GM12878 (cell line): ENCODE measurements around the gene ANKRD23. TPM values are rescaled to one million over a fixed set of nuclear protein-coding genes. Genes with fewer than 3 reads are reported as not detected.

Source experiments
- ATAC-seq: fragments of 200-7000 bp; cut with Tn5 transposase; 3 replicates; pipeline ENCODE4 v1.9.1; 2020; ENCODE audit warnings: mild to moderate bottlenecking, moderate library complexity
- BruUV-seq: library from RNA; stranded (reverse); fragments of 400-500 nt; replicated peaks from 2 replicates; lab custom pipeline; 2021; lab: Mats Ljungman, UMichigan
- CTCF ChIA-PET: fragments of 300-600 bp; sonication (Branson Sonifier 250); formaldehyde crosslinking; extraction: SDS; loops from one replicate; lab custom pipeline; 2021; ENCODE audit warnings: inconsistent platforms; lab: Yijun Ruan, JAX
- POLR2A ChIA-PET: fragments of 350-600 bp; formaldehyde crosslinking; extraction: SDS; loops from one replicate; lab custom pipeline; 2021; ENCODE audit warnings: inconsistent platforms; lab: Charles Lee
- RAD21 ChIA-PET: fragments of 300-600 bp; sonication (Branson Sonifier 250); formaldehyde crosslinking; loops from one replicate; lab custom pipeline; 2023; ENCODE audit warnings: antibody characterized with exemption; ENCODE audit not compliant: unreplicated experiment; lab: Charles Lee
- SMC1A ChIA-PET: fragments of 300-600 bp; sonication (Branson Sonifier 250); formaldehyde crosslinking; loops from one replicate; lab custom pipeline; 2023; ENCODE audit not compliant: unreplicated experiment, uncharacterized antibody; lab: Charles Lee
- DNase-seq: peaks from one replicate; pipeline ENCODE4 v3.0.0-alpha.2; 2011; ENCODE audit warnings: low read depth, low spot score
- FAIRE-seq: peaks from 3 replicates; lab custom pipeline; 2011; peaks lifted over from hg19 to GRCh38; lab: Jason Lieb, UNC
- H2AFZ ChIP-seq: 2 replicates; pipeline ENCODE4 v1.6.0; 2011; ENCODE audit warnings: low read depth, low read length, control low read depth; ENCODE audit not compliant: control insufficient read depth
- H3K27ac ChIP-seq: 2 replicates; pipeline ENCODE4 v1.5.1; 2011; ENCODE audit warnings: control low read depth; ENCODE audit not compliant: control insufficient read depth, insufficient read depth
- H3K27me3 ChIP-seq, 2 experiments: replicated peaks in 1 of 2; 2 replicates each; pipeline versions ENCODE4 v1.6.0 to v1.6.1; 2011; ENCODE audit warnings: low read length in 1 of 2; ENCODE audit not compliant: control insufficient read depth in 2 of 2, insufficient read depth in 2 of 2
- H3K36me3 ChIP-seq, 2 experiments: 2 replicates each; pipeline ENCODE4 v1.5.1; 2011; ENCODE audit warnings: low read length in 1 of 2; ENCODE audit not compliant: control insufficient read depth in 2 of 2, insufficient read depth in 2 of 2
- H3K4me1 ChIP-seq: 2 replicates; pipeline ENCODE4 v1.6.1; 2011; ENCODE audit warnings: mild to moderate bottlenecking, low read length, moderate library complexity, mixed read lengths; ENCODE audit not compliant: control insufficient read depth, insufficient read depth
- H3K4me2 ChIP-seq: 2 replicates; pipeline ENCODE4 v1.6.0; 2011; ENCODE audit warnings: control low read depth; ENCODE audit not compliant: control insufficient read depth, insufficient read depth
- H3K4me3 ChIP-seq: fragments of 200-600 bp; sonication (generic); 2 replicates; pipeline ENCODE4 v1.5.1; 2016
- H3K79me2 ChIP-seq: 2 replicates; pipeline ENCODE4 v1.6.0; 2011; ENCODE audit warnings: low read length; ENCODE audit not compliant: control insufficient read depth, insufficient read depth
- H3K9ac ChIP-seq: 2 replicates; pipeline ENCODE4 v1.8.0; 2011; ENCODE audit warnings: low read length, control low read depth, mixed read lengths; ENCODE audit not compliant: control insufficient read depth, insufficient read depth
- H3K9me3 ChIP-seq: replicated peaks from 3 replicates; pipeline ENCODE4 v1.5.1; 2011; ENCODE audit warnings: mild to moderate bottlenecking, low read length; ENCODE audit not compliant: control insufficient read depth, insufficient read depth
- H4K20me1 ChIP-seq: 2 replicates; pipeline ENCODE4 v1.6.0; 2011; ENCODE audit not compliant: control insufficient read depth, insufficient read depth
- EED ChIP-seq: sonication (generic); IDR thresholded peaks from 2 replicates; pipeline ENCODE4 v1.6.1; 2016; ENCODE audit warnings: antibody characterized with exemption, low read depth
- HSF1 ChIP-seq: fragments of 150-350 bp; IDR thresholded peaks from 2 replicates; pipeline ENCODE4 v1.6.1; 2014; ENCODE audit warnings: mild to moderate bottlenecking, low read depth, low read length
- IKZF2 ChIP-seq, 2 experiments: fragments of 450-650 bp; IDR thresholded peaks; 2 replicates each; pipeline ENCODE4 v1.6.1; 2017; ENCODE audit warnings: mild to moderate bottlenecking in 2 of 2, moderate library complexity in 2 of 2
- JUND ChIP-seq: IDR thresholded peaks from 2 replicates; pipeline ENCODE4 v1.6.1; 2012; ENCODE audit warnings: low read depth, mild to moderate bottlenecking, low read length, improper control_type of control experiment, moderate library complexity
- SIN3A ChIP-seq: IDR thresholded peaks from 2 replicates; pipeline ENCODE4 v1.6.1; 2012; ENCODE audit warnings: low read depth, low read length, improper control_type of control experiment
- SMAD1 ChIP-seq: fragments of 450-650 bp; IDR thresholded peaks from 2 replicates; pipeline ENCODE4 v1.6.1; 2018; ENCODE audit warnings: mild to moderate bottlenecking, low read depth; ENCODE audit not compliant: partially characterized antibody
- ZNF24 ChIP-seq: fragments of 450-650 bp; IDR thresholded peaks from 2 replicates; pipeline ENCODE4 v1.6.1; 2017; ENCODE audit warnings: antibody characterized with exemption, mild to moderate bottlenecking
- WGBS: methylation state at CpG from one replicate; pipeline ENCODE4 v1.1.6; 2016; ENCODE audit warnings: low lambda C conversion rate; ENCODE audit not compliant: insufficient replicate concordance, insufficient coverage; ENCODE audit errors: missing lambda C conversion rate; 5-methylcytosine and 5-hydroxymethylcytosine counted together
- in situ Hi-C: fragments of 300-500 bp; cut with MboI; formaldehyde crosslinking; loops from 9 replicates; pipeline ENCODE4 v1.14.3; 2018; ENCODE audit warnings: mixed read lengths
- intact Hi-C: fragments of 100-400 bp; cut with micrococcal nuclease; formaldehyde crosslinking; loops from one replicate; pipeline ENCODE4 v1.14.2; 2022; ENCODE audit not compliant: unreplicated experiment
- polyA plus RNA-seq, 11 experiments: library from polyadenylated mRNA; depleted of rRNA in 4 of 11; unstranded in 6 of 11; stranded (reverse) in 5 of 11; fragments of >200 nt; fragmentation: Nextera tagmentation in 4 of 11; fragmentation: Illumina TruSeq in 1 of 11; extraction: Ambion mirVana in 4 of 11; extraction: Trizol in 1 of 11; gene quantifications; 1 replicate in 1 of 11; 2 replicates in 10 of 11; pipeline versions ENCODE4 v1.2.1 to v1.2.3, GENCODE V29; 2011 to 2016; ENCODE audit warnings: inconsistent platforms in 2 of 11, missing spikeins in 2 of 11, low read depth in 1 of 11
- total RNA-seq, 4 experiments: library from RNA; depleted of rRNA in 3 of 4; stranded (reverse); fragments of >200 nt in 3 of 4; fragmentation: Illumina TruSeq in 1 of 4; extraction: Trizol in 1 of 4; gene quantifications; 2 replicates each; pipeline versions ENCODE4 v1.2.1 to v1.2.3, GENCODE V29; 2013 to 2021
- TF ChIP-seq, protein P1 (sequence below): fragments of 450-650 bp; IDR thresholded peaks from 2 replicates; pipeline ENCODE4 v1.6.1; 2018; ENCODE audit warnings: mild to moderate bottlenecking, low read depth, moderate library complexity; ENCODE audit not compliant: partially characterized antibody
- TF ChIP-seq, protein P2 (sequence below): fragments of 450-650 bp; conservative IDR thresholded peaks from 2 replicates; pipeline ENCODE4 v1.6.1; 2017; ENCODE audit warnings: mild to moderate bottlenecking, moderate library complexity

ANKRD23 gene
- total and polyA plus RNA-seq, 10 of the 15 experiments (the other 5 are each of a cell fraction or from before 2014, with no cell fraction given) = 0.34 to 5.3 (median 2.7) TPM

DNA sequence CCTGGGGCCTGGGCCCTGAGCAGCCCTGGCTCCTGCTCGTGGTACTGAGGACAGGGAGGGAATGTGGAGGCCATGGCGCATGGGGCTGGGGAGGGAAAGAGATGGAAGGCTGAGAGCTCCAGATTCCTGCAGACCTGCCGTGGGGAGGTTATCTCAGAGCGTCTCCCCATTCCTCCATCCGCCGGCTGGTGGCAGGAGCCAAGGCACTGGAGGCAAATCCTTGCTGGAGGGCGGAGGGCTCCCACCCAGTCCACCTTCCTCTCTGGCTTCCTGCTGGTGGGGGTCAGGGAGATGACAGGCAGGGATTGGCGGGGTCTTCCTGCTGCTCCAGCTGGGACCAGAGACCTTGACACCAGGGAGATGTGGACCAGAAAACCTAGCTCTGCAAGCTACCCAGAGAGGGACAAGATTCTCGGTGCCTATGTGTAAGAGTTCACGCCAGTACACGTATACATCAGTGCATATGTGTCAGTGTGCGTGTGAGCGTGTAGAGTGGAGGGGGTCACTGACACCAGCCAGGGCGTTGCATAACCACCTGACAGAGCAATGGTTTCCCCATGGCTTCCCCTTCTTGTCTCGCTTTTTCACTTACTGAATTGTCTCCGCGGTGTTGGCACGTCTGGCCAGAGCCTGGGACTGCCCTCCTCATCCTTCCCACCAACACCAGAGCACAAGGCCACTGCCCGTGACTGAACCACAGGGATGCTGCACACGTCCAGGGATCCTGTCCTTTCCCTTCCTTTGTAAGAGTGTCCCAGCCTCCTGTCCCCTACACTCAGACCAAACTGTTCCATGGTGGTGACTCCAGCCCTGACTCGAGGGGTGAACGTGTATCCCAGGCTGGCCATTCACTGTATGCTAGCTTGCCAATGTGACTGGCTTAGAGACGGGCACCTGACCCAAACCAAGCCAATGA lies 41.9 kb upstream of the ANKRD23 start:
- ATAC-seq = no peak
- H3K27ac ChIP-seq = no peak overlapping the region
- no peak overlapping the region for H3K4me2 ChIP-seq
- ChIA-PET SMC1A (interaction anchor here (0.6 to 1.7 kb wide), 3 partner anchors 9 to 1219 kb away, joined by 3 to 4 read pairs (median 4); no protein-coding TSS in a partner anchor), POLR2A (no interaction called here), RAD21 (interaction anchor here (1.6 kb wide), 1 partner anchor 8 kb away, joined by 5 read pairs; no protein-coding TSS in a partner anchor), CTCF (interaction anchor here (0.7 to 1.6 kb wide), 2 partner anchors 226 to 395 kb away, joined by 3 to 5 read pairs; no protein-coding TSS in a partner anchor)
- no peak for TF ChIP-seq HSF1
- TF ChIP-seq SMAD1 = no peak
- no peak for TF ChIP-seq EED
- no peak for TF ChIP-seq SIN3A
- TF ChIP-seq ZNF24 = no peak
- TF ChIP-seq, protein P1, sequence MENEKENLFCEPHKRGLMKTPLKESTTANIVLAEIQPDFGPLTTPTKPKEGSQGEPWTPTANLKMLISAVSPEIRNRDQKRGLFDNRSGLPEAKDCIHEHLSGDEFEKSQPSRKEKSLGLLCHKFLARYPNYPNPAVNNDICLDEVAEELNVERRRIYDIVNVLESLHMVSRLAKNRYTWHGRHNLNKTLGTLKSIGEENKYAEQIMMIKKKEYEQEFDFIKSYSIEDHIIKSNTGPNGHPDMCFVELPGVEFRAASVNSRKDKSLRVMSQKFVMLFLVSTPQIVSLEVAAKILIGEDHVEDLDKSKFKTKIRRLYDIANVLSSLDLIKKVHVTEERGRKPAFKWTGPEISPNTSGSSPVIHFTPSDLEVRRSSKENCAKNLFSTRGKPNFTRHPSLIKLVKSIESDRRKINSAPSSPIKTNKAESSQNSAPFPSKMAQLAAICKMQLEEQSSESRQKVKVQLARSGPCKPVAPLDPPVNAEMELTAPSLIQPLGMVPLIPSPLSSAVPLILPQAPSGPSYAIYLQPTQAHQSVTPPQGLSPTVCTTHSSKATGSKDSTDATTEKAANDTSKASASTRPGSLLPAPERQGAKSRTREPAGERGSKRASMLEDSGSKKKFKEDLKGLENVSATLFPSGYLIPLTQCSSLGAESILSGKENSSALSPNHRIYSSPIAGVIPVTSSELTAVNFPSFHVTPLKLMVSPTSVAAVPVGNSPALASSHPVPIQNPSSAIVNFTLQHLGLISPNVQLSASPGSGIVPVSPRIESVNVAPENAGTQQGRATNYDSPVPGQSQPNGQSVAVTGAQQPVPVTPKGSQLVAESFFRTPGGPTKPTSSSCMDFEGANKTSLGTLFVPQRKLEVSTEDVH = no peak
- TF ChIP-seq JUND = no peak
- no peak for TF ChIP-seq IKZF2 (IDR thresholded peaks at IDR 0.05)
- TF ChIP-seq, protein P2, sequence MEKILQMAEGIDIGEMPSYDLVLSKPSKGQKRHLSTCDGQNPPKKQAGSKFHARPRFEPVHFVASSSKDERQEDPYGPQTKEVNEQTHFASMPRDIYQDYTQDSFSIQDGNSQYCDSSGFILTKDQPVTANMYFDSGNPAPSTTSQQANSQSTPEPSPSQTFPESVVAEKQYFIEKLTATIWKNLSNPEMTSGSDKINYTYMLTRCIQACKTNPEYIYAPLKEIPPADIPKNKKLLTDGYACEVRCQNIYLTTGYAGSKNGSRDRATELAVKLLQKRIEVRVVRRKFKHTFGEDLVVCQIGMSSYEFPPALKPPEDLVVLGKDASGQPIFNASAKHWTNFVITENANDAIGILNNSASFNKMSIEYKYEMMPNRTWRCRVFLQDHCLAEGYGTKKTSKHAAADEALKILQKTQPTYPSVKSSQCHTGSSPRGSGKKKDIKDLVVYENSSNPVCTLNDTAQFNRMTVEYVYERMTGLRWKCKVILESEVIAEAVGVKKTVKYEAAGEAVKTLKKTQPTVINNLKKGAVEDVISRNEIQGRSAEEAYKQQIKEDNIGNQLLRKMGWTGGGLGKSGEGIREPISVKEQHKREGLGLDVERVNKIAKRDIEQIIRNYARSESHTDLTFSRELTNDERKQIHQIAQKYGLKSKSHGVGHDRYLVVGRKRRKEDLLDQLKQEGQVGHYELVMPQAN = no peak
- no peaks in the 10 kb centered on the region for H4K20me1 ChIP-seq
- in situ Hi-C loops (no loop called here), intact Hi-C loops (no loop called here)
- no peak overlapping the region for H2AFZ ChIP-seq
- no peak overlapping the region for H3K4me3 ChIP-seq
- H3K9ac ChIP-seq = no peak overlapping the region
- BruUV-seq = no TSS peak
- no peaks in the 10 kb centered on the region for H3K79me2 ChIP-seq
- WGBS = 44% methylated on average over 23 of the region's 23 CpGs
- no peak for FAIRE-seq
- no peaks in the 10 kb centered on the region for H3K9me3 ChIP-seq
- no peaks in the 10 kb centered on the region for H3K36me3 ChIP-seq
- no peaks in the 10 kb centered on the region; the same call in 1 of the 2 replicates for H3K4me1 ChIP-seq
- DNase-seq = no peak
- H3K27me3 ChIP-seq = no peaks in the 10 kb centered on the region
